Measurements from ENCODE around the gene KPTN.

DNA sequence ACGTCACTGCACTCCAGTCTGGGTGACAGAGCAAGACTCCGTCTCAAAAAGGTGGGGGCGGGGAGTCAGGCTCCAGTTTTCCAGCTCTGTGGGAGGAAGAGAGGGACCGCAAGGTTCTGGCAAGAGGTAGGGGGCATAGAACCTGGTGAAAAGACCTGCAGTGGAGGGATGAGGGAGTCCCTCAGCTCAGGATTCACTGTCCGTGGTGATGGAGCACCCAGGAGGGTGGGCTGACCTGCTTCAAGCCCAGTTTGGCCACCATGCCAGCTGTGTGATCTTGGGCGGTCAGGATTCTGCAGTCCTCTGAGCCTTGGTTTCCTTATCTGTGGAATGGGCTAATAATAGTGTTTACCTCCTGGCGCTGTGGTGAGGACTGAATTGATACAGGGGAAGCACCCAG, 33.5 kb downstream of the KPTN start:
- TF ChIP-seq CTCF (conservative IDR thresholded peaks at IDR 0.05; ENCODE audit: low read length), result no peak
- no peak for TF ChIP-seq EZH2phosphoT487 (IDR thresholded peaks at IDR 0.05; ENCODE audit: borderline replicate concordance)
